HepG2 (cell line): Measurements from ENCODE around the gene OSBPL2. TPM values are rescaled to one million over a fixed set of nuclear protein-coding genes. Genes with fewer than 3 reads are reported as not detected.
A peak's percentile ranks its signal among the peaks of the same experiment; 100 is the strongest.

Source experiments
- FOXJ3 ChIP-seq: sonication (generic); formaldehyde crosslinking; IDR thresholded peaks from 2 replicates; pipeline ENCODE4 v1.4.0; 2020; ENCODE audit warnings: missing genetic modification reagents, mild to moderate bottlenecking, borderline replicate concordance
- GFI1 ChIP-seq: sonication (generic); formaldehyde crosslinking; IDR thresholded peaks from 2 replicates; pipeline ENCODE4 v1.5.0; 2020; ENCODE audit warnings: missing genetic modification reagents, mild to moderate bottlenecking, borderline replicate concordance
- MBD4 ChIP-seq: IDR thresholded peaks from 2 replicates; pipeline ENCODE4 v1.6.1; 2012; ENCODE audit warnings: low read length, inconsistent platforms, borderline replicate concordance
- MIXL1 ChIP-seq: IDR thresholded peaks from 2 replicates; pipeline ENCODE4 v1.6.1; 2016
- MTA3 ChIP-seq: sonication (generic); formaldehyde crosslinking; IDR thresholded peaks from 2 replicates; pipeline ENCODE4 v1.4.0; 2020; ENCODE audit warnings: missing genetic modification reagents
- POGZ ChIP-seq: sonication (generic); formaldehyde crosslinking; IDR thresholded peaks from 2 replicates; pipeline ENCODE4 v1.4.0; 2020; ENCODE audit warnings: mild to moderate bottlenecking, missing genetic modification reagents
- SUZ12 ChIP-seq: fragments of 150-350 bp; IDR thresholded peaks from 2 replicates; pipeline ENCODE4 v1.6.1; 2014; ENCODE audit warnings: low read depth, low read length
- TARDBP ChIP-seq: sonication (generic); formaldehyde crosslinking; IDR thresholded peaks from 2 replicates; pipeline ENCODE4 v1.8.0; 2022; ENCODE audit warnings: mild to moderate bottlenecking, missing genetic modification reagents
- TCF7 ChIP-seq: sonication (generic); IDR thresholded peaks from 2 replicates; pipeline ENCODE4 v1.6.1; 2016; ENCODE audit warnings: antibody characterized with exemption, low read depth
- ZMAT3 ChIP-seq: sonication (generic); formaldehyde crosslinking; conservative IDR thresholded peaks from 2 replicates; pipeline ENCODE4 v1.7.0; 2021; ENCODE audit warnings: missing genetic modification reagents
- ZNF180 ChIP-seq: sonication (generic); formaldehyde crosslinking; IDR thresholded peaks from 2 replicates; pipeline ENCODE4 v1.4.0; 2020; ENCODE audit warnings: low read depth, missing genetic modification reagents, borderline replicate concordance
- ZNF550 ChIP-seq: sonication (generic); formaldehyde crosslinking; IDR thresholded peaks from 2 replicates; pipeline ENCODE4 v1.4.0; 2020; ENCODE audit warnings: mild to moderate bottlenecking, missing genetic modification reagents, borderline replicate concordance
- ZNF563 ChIP-seq: sonication (generic); formaldehyde crosslinking; IDR thresholded peaks from 2 replicates; pipeline ENCODE4 v1.8.0; 2022; ENCODE audit warnings: mild to moderate bottlenecking, moderate library complexity, missing genetic modification reagents
- ZNF775 ChIP-seq: sonication (generic); formaldehyde crosslinking; IDR thresholded peaks from 2 replicates; pipeline ENCODE4 v1.4.0; 2020; ENCODE audit warnings: missing genetic modification reagents, mild to moderate bottlenecking, moderate library complexity, borderline replicate concordance
- polyA plus RNA-seq, 8 experiments: library from polyadenylated mRNA; depleted of rRNA in 3 of 8; stranded (reverse) in 7 of 8; unstranded in 1 of 8; fragments of >200 nt; fragmentation: Illumina TruSeq in 4 of 8; extraction: Trizol in 4 of 8; gene quantifications; 2 replicates each; pipeline versions ENCODE4 v1.2.1 to v1.2.3, GENCODE V29; 2011 to 2016; ENCODE audit warnings: low read depth in 4 of 8, missing spikeins in 1 of 8, mixed read lengths in 1 of 8; ENCODE audit not compliant: insufficient read depth in 1 of 8
- total RNA-seq, 5 experiments: library from RNA; depleted of rRNA; stranded (reverse); fragments of >200 nt; fragmentation: Illumina TruSeq; extraction: Trizol; gene quantifications; 2 replicates each; pipeline ENCODE4 v1.2.3, GENCODE V29; 2016; ENCODE audit warnings: low read depth in 1 of 5
- TF ChIP-seq, protein P1 (sequence below): sonication (generic); formaldehyde crosslinking; IDR thresholded peaks from 2 replicates; pipeline ENCODE4 v1.5.0; 2020; ENCODE audit warnings: mild to moderate bottlenecking, missing genetic modification reagents
- TF ChIP-seq, protein P2 (sequence below): sonication (generic); formaldehyde crosslinking; IDR thresholded peaks from 2 replicates; pipeline ENCODE4 v1.4.0; 2020; ENCODE audit warnings: mild to moderate bottlenecking, low read depth, missing genetic modification reagents
- TF ChIP-seq, protein P3 (sequence below): sonication (generic); formaldehyde crosslinking; IDR thresholded peaks from 2 replicates; pipeline ENCODE4 v1.4.0; 2020; ENCODE audit warnings: missing genetic modification reagents, borderline replicate concordance
- TF ChIP-seq, protein P4 (sequence below): sonication (generic); formaldehyde crosslinking; IDR thresholded peaks from 2 replicates; pipeline ENCODE4 v1.5.0; 2020; ENCODE audit warnings: mild to moderate bottlenecking, missing genetic modification reagents
- TF ChIP-seq, protein P5 (sequence below): sonication (generic); formaldehyde crosslinking; IDR thresholded peaks from 2 replicates; pipeline ENCODE4 v1.4.0; 2020; ENCODE audit warnings: missing genetic modification reagents

OSBPL2 gene
- total and polyA plus RNA-seq, 2 of the 13 experiments (the other 11 are each of a cell fraction or from before 2014, with no cell fraction given): 18.5 to 37.4 TPM

DNA sequence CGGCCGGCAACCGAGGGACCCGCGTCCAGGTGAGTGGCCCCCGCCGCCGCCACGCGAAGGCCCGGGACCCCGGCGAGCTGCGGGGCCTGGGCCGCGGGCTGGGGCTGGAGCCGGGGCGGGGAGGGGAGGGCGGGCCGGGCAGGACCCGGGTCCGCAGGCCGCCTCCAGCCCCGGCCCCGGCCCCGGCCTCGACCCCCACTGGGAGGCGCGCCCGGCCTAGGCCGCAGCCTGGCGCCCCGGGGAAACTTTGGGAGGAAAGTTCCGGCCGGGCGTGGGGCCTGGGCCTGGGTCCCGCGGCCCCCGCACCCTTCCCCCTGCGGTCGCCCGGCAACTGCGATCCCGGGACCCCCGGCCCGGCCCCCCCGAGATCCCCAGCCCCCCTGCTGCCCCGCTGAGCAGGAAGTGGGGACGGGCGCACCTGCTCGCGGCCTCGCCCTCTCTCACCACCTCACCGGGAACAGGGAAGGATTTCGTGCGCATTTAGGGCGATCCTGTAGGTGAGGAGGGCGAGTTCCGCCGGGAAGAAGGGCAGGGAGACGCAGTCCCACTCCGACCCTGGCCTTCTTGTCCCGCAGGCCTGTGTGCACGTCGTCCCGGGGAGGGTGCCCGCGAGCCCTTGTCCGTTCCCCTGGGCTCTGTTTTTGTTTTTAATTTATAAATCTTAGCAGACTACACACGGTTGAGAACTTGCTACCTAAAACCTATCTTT is 402 bp downstream of the OSBPL2 start (continued):
- TF ChIP-seq, protein P1, sequence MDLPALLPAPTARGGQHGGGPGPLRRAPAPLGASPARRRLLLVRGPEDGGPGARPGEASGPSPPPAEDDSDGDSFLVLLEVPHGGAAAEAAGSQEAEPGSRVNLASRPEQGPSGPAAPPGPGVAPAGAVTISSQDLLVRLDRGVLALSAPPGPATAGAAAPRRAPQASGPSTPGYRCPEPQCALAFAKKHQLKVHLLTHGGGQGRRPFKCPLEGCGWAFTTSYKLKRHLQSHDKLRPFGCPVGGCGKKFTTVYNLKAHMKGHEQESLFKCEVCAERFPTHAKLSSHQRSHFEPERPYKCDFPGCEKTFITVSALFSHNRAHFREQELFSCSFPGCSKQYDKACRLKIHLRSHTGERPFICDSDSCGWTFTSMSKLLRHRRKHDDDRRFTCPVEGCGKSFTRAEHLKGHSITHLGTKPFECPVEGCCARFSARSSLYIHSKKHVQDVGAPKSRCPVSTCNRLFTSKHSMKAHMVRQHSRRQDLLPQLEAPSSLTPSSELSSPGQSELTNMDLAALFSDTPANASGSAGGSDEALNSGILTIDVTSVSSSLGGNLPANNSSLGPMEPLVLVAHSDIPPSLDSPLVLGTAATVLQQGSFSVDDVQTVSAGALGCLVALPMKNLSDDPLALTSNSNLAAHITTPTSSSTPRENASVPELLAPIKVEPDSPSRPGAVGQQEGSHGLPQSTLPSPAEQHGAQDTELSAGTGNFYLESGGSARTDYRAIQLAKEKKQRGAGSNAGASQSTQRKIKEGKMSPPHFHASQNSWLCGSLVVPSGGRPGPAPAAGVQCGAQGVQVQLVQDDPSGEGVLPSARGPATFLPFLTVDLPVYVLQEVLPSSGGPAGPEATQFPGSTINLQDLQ (CRISPR knock-in tag): no peak
- no peak for TF ChIP-seq MIXL1 (CRISPR knock-in tag)
- TF ChIP-seq ZNF180 (CRISPR knock-in tag): no peak
- no peak for TF ChIP-seq POGZ (CRISPR knock-in tag)
- no peak for TF ChIP-seq ZNF563 (CRISPR knock-in tag)
- TF ChIP-seq ZMAT3: 0 out of 2 replicates have a peak, but pooled peaks have one; percentile 24
- TF ChIP-seq, protein P2, sequence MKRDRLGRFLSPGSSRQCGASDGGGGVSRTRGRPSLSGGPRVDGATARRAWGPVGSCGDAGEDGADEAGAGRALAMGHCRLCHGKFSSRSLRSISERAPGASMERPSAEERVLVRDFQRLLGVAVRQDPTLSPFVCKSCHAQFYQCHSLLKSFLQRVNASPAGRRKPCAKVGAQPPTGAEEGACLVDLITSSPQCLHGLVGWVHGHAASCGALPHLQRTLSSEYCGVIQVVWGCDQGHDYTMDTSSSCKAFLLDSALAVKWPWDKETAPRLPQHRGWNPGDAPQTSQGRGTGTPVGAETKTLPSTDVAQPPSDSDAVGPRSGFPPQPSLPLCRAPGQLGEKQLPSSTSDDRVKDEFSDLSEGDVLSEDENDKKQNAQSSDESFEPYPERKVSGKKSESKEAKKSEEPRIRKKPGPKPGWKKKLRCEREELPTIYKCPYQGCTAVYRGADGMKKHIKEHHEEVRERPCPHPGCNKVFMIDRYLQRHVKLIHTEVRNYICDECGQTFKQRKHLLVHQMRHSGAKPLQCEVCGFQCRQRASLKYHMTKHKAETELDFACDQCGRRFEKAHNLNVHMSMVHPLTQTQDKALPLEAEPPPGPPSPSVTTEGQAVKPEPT (CRISPR knock-in tag): no peak
- TF ChIP-seq, protein P3, sequence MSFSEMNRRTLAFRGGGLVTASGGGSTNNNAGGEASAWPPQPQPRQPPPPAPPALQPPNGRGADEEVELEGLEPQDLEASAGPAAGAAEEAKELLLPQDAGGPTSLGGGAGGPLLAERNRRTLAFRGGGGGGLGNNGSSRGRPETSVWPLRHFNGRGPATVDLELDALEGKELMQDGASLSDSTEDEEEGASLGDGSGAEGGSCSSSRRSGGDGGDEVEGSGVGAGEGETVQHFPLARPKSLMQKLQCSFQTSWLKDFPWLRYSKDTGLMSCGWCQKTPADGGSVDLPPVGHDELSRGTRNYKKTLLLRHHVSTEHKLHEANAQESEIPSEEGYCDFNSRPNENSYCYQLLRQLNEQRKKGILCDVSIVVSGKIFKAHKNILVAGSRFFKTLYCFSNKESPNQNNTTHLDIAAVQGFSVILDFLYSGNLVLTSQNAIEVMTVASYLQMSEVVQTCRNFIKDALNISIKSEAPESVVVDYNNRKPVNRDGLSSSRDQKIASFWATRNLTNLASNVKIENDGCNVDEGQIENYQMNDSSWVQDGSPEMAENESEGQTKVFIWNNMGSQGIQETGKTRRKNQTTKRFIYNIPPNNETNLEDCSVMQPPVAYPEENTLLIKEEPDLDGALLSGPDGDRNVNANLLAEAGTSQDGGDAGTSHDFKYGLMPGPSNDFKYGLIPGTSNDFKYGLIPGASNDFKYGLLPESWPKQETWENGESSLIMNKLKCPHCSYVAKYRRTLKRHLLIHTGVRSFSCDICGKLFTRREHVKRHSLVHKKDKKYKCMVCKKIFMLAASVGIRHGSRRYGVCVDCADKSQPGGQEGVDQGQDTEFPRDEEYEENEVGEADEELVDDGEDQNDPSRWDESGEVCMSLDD (CRISPR knock-in tag): no peak; the same call in 1 of the 2 replicates
- TF ChIP-seq TARDBP: no peak
- no peak for TF ChIP-seq TCF7
- TF ChIP-seq FOXJ3: no peak
- TF ChIP-seq, protein P4, sequence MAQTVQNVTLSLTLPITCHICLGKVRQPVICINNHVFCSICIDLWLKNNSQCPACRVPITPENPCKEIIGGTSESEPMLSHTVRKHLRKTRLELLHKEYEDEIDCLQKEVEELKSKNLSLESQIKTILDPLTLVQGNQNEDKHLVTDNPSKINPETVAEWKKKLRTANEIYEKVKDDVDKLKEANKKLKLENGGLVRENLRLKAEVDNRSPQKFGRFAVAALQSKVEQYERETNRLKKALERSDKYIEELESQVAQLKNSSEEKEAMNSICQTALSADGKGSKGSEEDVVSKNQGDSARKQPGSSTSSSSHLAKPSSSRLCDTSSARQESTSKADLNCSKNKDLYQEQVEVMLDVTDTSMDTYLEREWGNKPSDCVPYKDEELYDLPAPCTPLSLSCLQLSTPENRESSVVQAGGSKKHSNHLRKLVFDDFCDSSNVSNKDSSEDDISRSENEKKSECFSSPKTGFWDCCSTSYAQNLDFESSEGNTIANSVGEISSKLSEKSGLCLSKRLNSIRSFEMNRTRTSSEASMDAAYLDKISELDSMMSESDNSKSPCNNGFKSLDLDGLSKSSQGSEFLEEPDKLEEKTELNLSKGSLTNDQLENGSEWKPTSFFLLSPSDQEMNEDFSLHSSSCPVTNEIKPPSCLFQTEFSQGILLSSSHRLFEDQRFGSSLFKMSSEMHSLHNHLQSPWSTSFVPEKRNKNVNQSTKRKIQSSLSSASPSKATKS (CRISPR knock-in tag): no peak
- no peak for TF ChIP-seq MTA3
- TF ChIP-seq ZNF550: no peak
- TF ChIP-seq GFI1 (CRISPR knock-in tag): no peak
- no peak for TF ChIP-seq MBD4
- TF ChIP-seq, protein P5, sequence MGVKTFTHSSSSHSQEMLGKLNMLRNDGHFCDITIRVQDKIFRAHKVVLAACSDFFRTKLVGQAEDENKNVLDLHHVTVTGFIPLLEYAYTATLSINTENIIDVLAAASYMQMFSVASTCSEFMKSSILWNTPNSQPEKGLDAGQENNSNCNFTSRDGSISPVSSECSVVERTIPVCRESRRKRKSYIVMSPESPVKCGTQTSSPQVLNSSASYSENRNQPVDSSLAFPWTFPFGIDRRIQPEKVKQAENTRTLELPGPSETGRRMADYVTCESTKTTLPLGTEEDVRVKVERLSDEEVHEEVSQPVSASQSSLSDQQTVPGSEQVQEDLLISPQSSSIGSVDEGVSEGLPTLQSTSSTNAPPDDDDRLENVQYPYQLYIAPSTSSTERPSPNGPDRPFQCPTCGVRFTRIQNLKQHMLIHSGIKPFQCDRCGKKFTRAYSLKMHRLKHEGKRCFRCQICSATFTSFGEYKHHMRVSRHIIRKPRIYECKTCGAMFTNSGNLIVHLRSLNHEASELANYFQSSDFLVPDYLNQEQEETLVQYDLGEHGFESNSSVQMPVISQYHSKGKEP (CRISPR knock-in tag): no peak
- TF ChIP-seq ZNF775 (CRISPR knock-in tag): no peak
- TF ChIP-seq SUZ12: no peak
